Measurements from ENCODE around the gene MAPKAP1. TPM values are rescaled to one million over a fixed set of nuclear protein-coding genes. Genes with fewer than 3 reads are reported as not detected.

Gene MAPKAP1
- total and polyA plus RNA-seq, 2 of the 13 experiments (the other 11 are each of a cell fraction or from before 2014, with no cell fraction given): 45.0 to 64.3 TPM

- Histone ChIP-seq H2AFZ (ENCODE audit: low read length) (no peak overlapping the region), H4K20me1 (ENCODE audit: insufficient read depth, low read length) (no peaks in the 10 kb centered on the region), H3K9me3 (ENCODE audit: low read length) (no peaks in the 10 kb centered on the region), H3K4me2 (ENCODE audit: low read depth, low read length) (no peak overlapping the region), H3K4me1 (ENCODE audit: insufficient read depth, low read length) (no peaks in the 10 kb centered on the region), H3K27me3 (ENCODE audit: control insufficient read depth in 1 of 2, insufficient read depth in 2 of 2, low read length in 2 of 2) (no peaks in the 10 kb centered on the region), H3K4me3 (replicated peaks in 1 of 3; ENCODE audit: insufficient read depth in 1 of 3, low read depth in 2 of 3, low read length in 3 of 3) (no peak overlapping the region), H3K36me3 (replicated peaks in 1 of 2; ENCODE audit: control insufficient read depth in 1 of 2, insufficient read depth in 2 of 2, low read length in 2 of 2) (no peaks in the 10 kb centered on the region), H3K27ac (ENCODE audit: extremely low read length, insufficient read depth, low read length) (no peak overlapping the region), H3K9ac (ENCODE audit: insufficient read depth, low read depth, low read length) (no peak overlapping the region), H3K79me2 (ENCODE audit: insufficient read depth, low read length) (no peaks in the 10 kb centered on the region)
- ATAC-seq (no peak), FAIRE-seq (no peak), DNase-seq (ENCODE audit: low spot score) (no peak)
- ChIA-PET POLR2A (no interaction called here), CTCF (ENCODE audit: low intra/inter-chr PET ratio, low total read pairs) (no interaction called here)
- in situ Hi-C loops (cut with HindIII; ENCODE audit: extremely low pct_ligation_motif_present, low pct_unique_long_range_greater_than_20kb) (no loop called here), intact Hi-C loops (cut with micrococcal nuclease; ENCODE audit: unreplicated experiment) (no loop called here)
- BruUV-seq (replicated peaks): no TSS peak
- 100% methylated on average over 1 of the region's 1 CpG for WGBS (ENCODE audit: low lambda C conversion rate)
- TF ChIP-seq RBFOX2 (IDR thresholded peaks at IDR 0.05; ENCODE audit: low read depth, low read length): no peak
- no peak for TF ChIP-seq SPEN (CRISPR knock-in tag; IDR thresholded peaks at IDR 0.05; ENCODE audit: low read depth)
- TF ChIP-seq ZNF30 (CRISPR knock-in tag; IDR thresholded peaks at IDR 0.05): no peak
- no peak for TF ChIP-seq BCLAF1 (IDR thresholded peaks at IDR 0.05)
- no peak for TF ChIP-seq ZNF292 (CRISPR knock-in tag; IDR thresholded peaks at IDR 0.05; ENCODE audit: borderline replicate concordance, low read depth)
- TF ChIP-seq TP53 (CRISPR knock-in tag; conservative IDR thresholded peaks at IDR 0.05): no peak
- TF ChIP-seq, protein P1, sequence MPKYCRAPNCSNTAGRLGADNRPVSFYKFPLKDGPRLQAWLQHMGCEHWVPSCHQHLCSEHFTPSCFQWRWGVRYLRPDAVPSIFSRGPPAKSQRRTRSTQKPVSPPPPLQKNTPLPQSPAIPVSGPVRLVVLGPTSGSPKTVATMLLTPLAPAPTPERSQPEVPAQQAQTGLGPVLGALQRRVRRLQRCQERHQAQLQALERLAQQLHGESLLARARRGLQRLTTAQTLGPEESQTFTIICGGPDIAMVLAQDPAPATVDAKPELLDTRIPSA (CRISPR knock-in tag; IDR thresholded peaks at IDR 0.05; ENCODE audit: borderline replicate concordance): no peak
- no peak for TF ChIP-seq NKX3-1 (CRISPR knock-in tag; IDR thresholded peaks at IDR 0.05)
- no peak for TF ChIP-seq ZNF530 (CRISPR knock-in tag; IDR thresholded peaks at IDR 0.05; ENCODE audit: low read depth)
Observed at GRCh38 chr9:125609744-125610143, 97.3 kb downstream of the MAPKAP1 start.

Data from HepG2 (cell line).